Right cardiac atrium (tissue), 5 donors: ENCODE data around the gene RAB36. TPM values are rescaled to one million over a fixed set of nuclear protein-coding genes. Genes with fewer than 3 reads are reported as not detected.

ENCODE experiments used
- ATAC-seq, 2 donors: fragments of 200-7000 bp; cut with Tn5 transposase; one replicate each; pipeline versions ENCODE4 v1.8.0 to v1.9.1; 2020; ENCODE audit warnings: moderate library complexity in 2 of 2, mild to moderate bottlenecking in 1 of 2
- DNase-seq, 3 donors: peaks; one replicate each; pipeline ENCODE4 v3.0.0-alpha.2; 2020
- H3K27ac ChIP-seq: one replicate; pipeline ENCODE4 v1.5.1; 2013; ENCODE audit warnings: mild to moderate bottlenecking, low read length, control low read depth, moderate library complexity
- H3K27me3 ChIP-seq: one replicate; pipeline ENCODE4 v1.6.1; 2013; ENCODE audit not compliant: control insufficient read depth, insufficient read depth
- H3K4me1 ChIP-seq: one replicate; pipeline ENCODE4 v1.6.1; 2013; ENCODE audit warnings: low read length; ENCODE audit not compliant: control insufficient read depth, insufficient read depth
- H3K4me3 ChIP-seq: one replicate; pipeline ENCODE4 v1.5.1; 2013; ENCODE audit warnings: low read length, control low read depth
- H3K9me3 ChIP-seq: one replicate; pipeline ENCODE4 v1.6.1; 2013; ENCODE audit warnings: low read length; ENCODE audit not compliant: control insufficient read depth
- WGBS: extraction: QIAGEN DNeasy Blood & Tissue Kit; methylation state at CpG from one replicate; pipeline ENCODE4 v1.1.7; 2013; 5-methylcytosine and 5-hydroxymethylcytosine counted together
- intact Hi-C, 4 donors: fragments of 100-400 bp; cut with DNase I; formaldehyde crosslinking; loops; one replicate each; pipeline versions ENCODE4 v1.11.0 to v1.14.0; 2022 to 2023
- long read RNA-seq, 4 donors: library from polyadenylated mRNA; unstranded; transcript quantifications; one replicate each; pipeline ENCODE4 v2.0.0, GENCODE V29; 2020 to 2021
- polyA plus RNA-seq: library from polyadenylated mRNA; stranded (reverse); fragments of 200-250 nt; gene quantifications from one replicate; pipeline ENCODE4 v1.2.3, GENCODE V29; 2013
- total RNA-seq, 4 donors: library from RNA; stranded (reverse); fragmentation: NEBNext Ultra II Directional; extraction: Animal tissue kit (Norgen Biotek cat#: 25700); gene quantifications; one replicate each; pipeline ENCODE4 v1.2.1, GENCODE V29; 2021
- donor health status: healthy with polysubstance abuse.
- donor health status: DM: no; HTN: yes; CAD: no.
- donor health status: DM: no; HTN: no; CAD: no.
- donor health status: DM: no; HTN: yes; CAD: no; lungs with severe emphysema.
- donor health status: DM: yes; HTN: yes; CAD: no.

The RAB36 gene, protein sequence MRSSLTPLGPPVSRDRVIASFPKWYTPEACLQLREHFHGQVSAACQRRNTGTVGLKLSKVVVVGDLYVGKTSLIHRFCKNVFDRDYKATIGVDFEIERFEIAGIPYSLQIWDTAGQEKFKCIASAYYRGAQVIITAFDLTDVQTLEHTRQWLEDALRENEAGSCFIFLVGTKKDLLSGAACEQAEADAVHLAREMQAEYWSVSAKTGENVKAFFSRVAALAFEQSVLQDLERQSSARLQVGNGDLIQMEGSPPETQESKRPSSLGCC
- total RNA-seq (1 to 10 TPM; 1.1 to 2.7 (median 1.6) TPM), polyA plus RNA-seq (0.59 TPM)
- long read RNA-seq, donor 1, partial matches to known transcripts, result 0 of 1 reads
- long read RNA-seq, donor 1, other reads (novel, unspliced or antisense), result 1 of 1 reads
- long read RNA-seq, donor 2, partial matches to known transcripts, result 0 of 1 reads
- long read RNA-seq, donor 2, other reads (novel, unspliced or antisense), result 1 of 1 reads
- long read RNA-seq, donor 3, partial matches to known transcripts, result 0 of 1 reads
- long read RNA-seq, donor 3, other reads (novel, unspliced or antisense), result 1 of 1 reads
- long read RNA-seq, donor 4, result 0 reads

DNA sequence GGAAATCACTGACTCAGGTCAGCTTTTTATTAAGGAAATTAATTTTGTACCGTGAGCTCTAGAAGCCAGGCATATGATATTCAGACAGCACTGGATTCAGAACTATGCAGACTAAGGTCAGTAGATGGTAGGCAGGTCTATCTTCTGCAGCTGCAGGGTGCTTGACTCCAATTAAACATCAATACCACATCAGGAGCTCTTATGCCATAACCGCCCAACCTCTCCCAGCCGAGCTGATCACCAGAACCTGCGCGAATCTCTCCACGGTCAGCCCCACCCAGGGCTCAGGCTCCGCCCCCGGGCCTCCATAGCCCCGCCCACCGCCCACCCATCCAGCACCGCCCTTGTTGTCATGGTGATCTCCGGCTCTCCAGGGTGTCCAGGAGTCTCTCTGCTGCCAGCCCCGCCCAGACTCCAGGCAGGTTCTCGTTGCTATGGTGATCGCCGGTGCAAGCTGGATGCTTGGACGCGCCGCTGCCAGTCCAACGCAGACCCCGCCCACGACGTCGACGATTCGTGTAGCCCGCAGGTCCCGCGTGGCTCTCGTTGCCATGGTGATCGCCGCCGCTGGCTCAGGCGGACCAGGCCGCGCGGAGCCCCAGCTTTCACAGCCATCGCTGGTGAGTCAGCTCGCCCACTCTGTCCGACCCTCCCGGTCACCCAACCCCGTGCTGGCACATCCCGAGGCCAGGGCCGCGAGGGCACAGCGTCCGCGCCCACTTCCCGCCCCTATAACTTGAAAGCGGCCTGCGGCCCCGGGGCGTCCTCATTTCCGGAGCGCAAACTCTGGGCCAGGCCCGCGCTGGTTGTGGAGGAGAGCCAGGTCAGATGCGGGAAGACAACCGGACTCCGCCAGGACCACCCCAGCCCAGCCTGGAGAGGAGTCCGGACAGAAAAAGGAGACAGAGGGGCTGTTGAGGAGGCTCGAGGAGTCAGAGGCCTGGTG is at the start of gene RAB36:
Gene RAB36 (plus strand): TSS at position 546 of the 946 bp plus-strand sequence. CDS start 1,140 bp downstream, outside the sequence.
- no peaks in the 10 kb centered on the region for H3K4me1 ChIP-seq
- ATAC-seq, result peak; percentile 88 to 89
- DNase-seq, result peak; percentile 99
- H3K27me3 ChIP-seq, result no peaks in the 10 kb centered on the region
- intact Hi-C loops, result no loop called here
- H3K4me3 ChIP-seq, result peak within 1 kb of the TSS; percentile 8
- peak within 1 kb of the TSS; percentile 16 for H3K27ac ChIP-seq
- 8% methylated on average over 62 of the region's 62 CpGs for WGBS
- no peaks in the 10 kb centered on the region for H3K9me3 ChIP-seq

- DNase-seq (no peak), ATAC-seq (no peak)
- Histone ChIP-seq H3K4me1 (peaks cover 6% of the 10 kb centered on the region), H3K27ac (no peak overlapping the region), H3K4me3 (no peak overlapping the region), H3K27me3 (no peaks in the 10 kb centered on the region), H3K9me3 (no peaks in the 10 kb centered on the region)
- WGBS, result 96% methylated on average over 45 of the region's 45 CpGs
- intact Hi-C loops, result no loop called here
Measured at GRCh38 chr22:23095733-23096342, 49.4 kb upstream of the RAB36 start.

DNA sequence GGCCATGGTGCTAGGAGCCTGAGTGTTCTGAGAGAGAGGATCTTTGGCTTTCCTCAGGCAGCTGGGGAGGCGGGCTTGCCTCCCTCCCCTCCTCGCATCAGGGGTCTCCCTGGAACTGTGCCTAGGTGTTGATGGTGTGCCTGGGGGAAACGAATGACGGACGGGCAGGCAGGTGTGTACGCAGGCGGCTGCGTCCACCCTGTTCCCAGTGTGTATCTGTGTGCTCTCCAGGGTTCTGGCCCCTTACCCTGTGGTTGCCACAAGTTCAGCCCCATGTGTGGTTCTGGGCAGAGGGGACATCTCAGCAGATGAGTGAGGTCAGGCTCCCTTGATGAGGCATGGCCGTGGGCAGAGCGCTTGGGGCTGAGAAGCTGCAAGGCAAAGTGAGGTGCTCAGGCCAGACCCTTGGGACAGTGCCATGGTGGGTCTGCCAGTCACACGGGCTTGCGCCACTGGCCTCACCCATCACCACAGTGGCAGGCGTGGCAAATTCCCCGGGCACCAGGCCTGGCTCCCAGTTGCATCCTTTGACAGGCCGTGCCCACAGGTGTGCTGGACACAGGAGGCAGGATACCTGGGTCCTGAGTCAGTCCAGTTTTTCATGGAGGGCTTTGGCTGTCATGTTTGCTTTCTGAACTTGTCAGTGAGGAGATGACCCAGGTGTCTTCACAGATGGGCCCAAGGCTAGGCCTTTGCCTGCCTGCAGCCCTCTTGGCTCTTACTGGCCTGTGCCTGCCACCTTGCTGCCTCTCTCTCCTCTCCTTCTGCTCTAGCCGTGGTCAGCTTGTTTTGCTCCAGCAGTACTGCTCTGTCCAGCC is 47.7 kb upstream of the RAB36 start:
- H3K27me3 ChIP-seq, result no peaks in the 10 kb centered on the region
- intact Hi-C loops, result no loop called here
- no peak overlapping the region for H3K4me3 ChIP-seq
- no peak for DNase-seq
- no peak for ATAC-seq
- no peaks in the 10 kb centered on the region for H3K9me3 ChIP-seq
- peaks cover 6% of the 10 kb centered on the region for H3K4me1 ChIP-seq
- 95% methylated on average over 16 of the region's 16 CpGs for WGBS
- H3K27ac ChIP-seq, result no peak overlapping the region

DNA sequence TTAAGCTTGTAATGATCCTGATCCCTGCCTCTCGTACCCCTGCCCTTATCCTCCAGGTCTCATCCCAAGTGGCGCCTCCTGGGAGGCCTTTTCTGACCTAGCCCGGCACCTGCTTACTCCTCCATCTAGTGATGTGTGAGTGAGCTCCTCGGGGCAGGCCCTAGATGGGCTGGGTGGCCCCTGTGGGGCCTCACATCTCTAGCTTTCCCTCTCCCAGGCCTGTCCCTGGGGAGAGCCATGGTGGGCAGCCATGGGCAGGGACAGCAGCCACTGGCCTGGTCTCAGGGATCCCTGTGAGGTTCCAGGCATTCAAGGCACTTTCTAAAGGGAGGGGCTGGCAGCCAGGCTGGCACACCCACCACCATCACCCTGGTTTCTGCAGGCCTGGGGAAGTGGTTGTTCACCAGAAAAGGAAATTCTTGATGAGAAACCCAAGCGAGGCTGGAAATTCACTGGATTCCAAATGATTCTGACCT is 47.0 kb upstream of the RAB36 start:
- Histone ChIP-seq H3K4me3 (no peak overlapping the region), H3K9me3 (no peaks in the 10 kb centered on the region), H3K4me1 (peaks cover 6% of the 10 kb centered on the region), H3K27ac (peak overlapping the region; percentile 3), H3K27me3 (no peaks in the 10 kb centered on the region)
- peak in 1 of 2 donors; percentile 19 for ATAC-seq
- intact Hi-C loops, result no loop called here
- DNase-seq, result no peak
- WGBS, result 73% methylated on average over 5 of the region's 5 CpGs

DNA sequence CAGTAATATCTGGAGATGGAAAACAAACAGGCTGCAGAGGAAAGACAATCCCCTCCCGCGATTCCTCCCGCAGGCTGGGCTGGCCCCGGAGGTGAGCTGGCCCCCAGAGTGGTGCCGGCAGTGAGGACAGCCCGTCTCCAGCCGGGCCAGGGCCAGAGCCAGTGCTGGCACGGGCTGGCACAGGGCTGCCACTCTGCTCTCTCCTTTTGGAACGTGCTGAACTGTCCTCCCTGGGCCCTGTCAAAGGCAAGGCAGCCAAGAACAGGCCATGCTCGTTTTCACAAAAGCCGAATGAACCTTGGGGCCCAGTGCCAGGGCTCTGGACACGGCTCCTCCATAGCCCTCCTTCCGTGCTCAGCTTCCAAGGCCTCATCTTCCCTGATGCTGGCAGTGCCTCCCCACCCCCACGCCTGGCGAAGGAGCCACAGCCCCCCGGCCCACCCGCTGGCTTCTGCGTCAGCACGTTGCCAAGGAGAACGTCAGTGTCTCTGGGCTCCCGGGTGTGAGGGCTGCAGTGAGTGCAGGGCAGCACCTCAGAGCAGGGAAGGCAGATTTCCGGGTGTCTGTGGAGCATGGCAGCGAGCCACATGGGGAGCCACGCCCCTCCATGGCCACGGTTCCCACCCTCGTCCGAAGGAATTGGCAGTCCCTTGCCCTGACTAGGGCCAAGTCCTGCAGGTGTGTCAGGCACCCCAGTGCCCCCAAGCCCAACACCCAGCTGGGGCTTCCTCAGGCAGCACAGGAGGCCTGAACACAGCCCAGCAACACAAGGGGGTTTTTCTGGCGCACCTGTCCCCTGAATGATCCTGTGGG is 46.4 kb upstream of the RAB36 start:
- Histone ChIP-seq H3K4me1 (peaks cover 6% of the 10 kb centered on the region), H3K9me3 (no peaks in the 10 kb centered on the region), H3K27me3 (no peaks in the 10 kb centered on the region), H3K4me3 (no peak overlapping the region), H3K27ac (peak overlapping the region; percentile 0)
- ATAC-seq (peak; percentile 86 to 89), DNase-seq (peak; percentile 38 to 80 (median 75))
- 43% methylated on average over 28 of the region's 28 CpGs for WGBS
- intact Hi-C loops, result no loop called here

- WGBS, result 88% methylated on average over 6 of the region's 6 CpGs
- no peak for ATAC-seq
- H3K27ac ChIP-seq, result no peak overlapping the region
- intact Hi-C loops, result no loop called here
- no peak for DNase-seq
- no peaks in the 10 kb centered on the region for H3K27me3 ChIP-seq
- H3K4me3 ChIP-seq, result no peak overlapping the region
- peaks cover 6% of the 10 kb centered on the region for H3K4me1 ChIP-seq
- H3K9me3 ChIP-seq, result no peaks in the 10 kb centered on the region
Measured at GRCh38 chr22:23099531-23099804, 45.8 kb upstream of the RAB36 start.

GRCh38 chr22:23100124-23100801 is 45.0 kb upstream of the RAB36 start:
- ATAC-seq (no peak), DNase-seq (no peak)
- Histone ChIP-seq H3K9me3 (no peaks in the 10 kb centered on the region), H3K4me1 (peaks cover 6% of the 10 kb centered on the region), H3K27ac (no peak overlapping the region), H3K4me3 (no peak overlapping the region), H3K27me3 (no peaks in the 10 kb centered on the region)
- intact Hi-C loops, result no loop called here
- 88% methylated on average over 7 of the region's 7 CpGs for WGBS

GRCh38 chr22:23101524-23101923 is 43.8 kb upstream of the RAB36 start:
- peaks cover 6% of the 10 kb centered on the region for H3K4me1 ChIP-seq
- no peak overlapping the region for H3K4me3 ChIP-seq
- ATAC-seq (no peak), DNase-seq (no peak)
- no peaks in the 10 kb centered on the region for H3K9me3 ChIP-seq
- intact Hi-C loops, result no loop called here
- H3K27me3 ChIP-seq, result no peaks in the 10 kb centered on the region
- WGBS, result 97% methylated on average over 3 of the region's 3 CpGs
- no peak overlapping the region for H3K27ac ChIP-seq

GRCh38 chr22:23102002-23102655 is 43.1 kb upstream of the RAB36 start:
- H3K27ac ChIP-seq, result no peak overlapping the region
- H3K9me3 ChIP-seq, result no peaks in the 10 kb centered on the region
- DNase-seq (no peak), ATAC-seq (no peak)
- H3K4me1 ChIP-seq, result peaks cover 6% of the 10 kb centered on the region
- H3K27me3 ChIP-seq, result no peaks in the 10 kb centered on the region
- intact Hi-C loops, result no loop called here
- H3K4me3 ChIP-seq, result no peak overlapping the region
- WGBS, result 90% methylated on average over 10 of the region's 10 CpGs
